GM12872 (cell line): Measurements from ENCODE around the gene LAMC1.

ENCODE experiments used
- TF ChIP-seq, protein P1 (sequence below): IDR thresholded peaks from 3 replicates; pipeline ENCODE4 v1.5.1; 2011; ENCODE audit warnings: low read depth, mild to moderate bottlenecking, low read length, moderate library complexity; ENCODE audit not compliant: insufficient read depth

The LAMC1 gene

GRCh38 chr1:183096894-183097293, 73.7 kb downstream of the LAMC1 start:
- TF ChIP-seq, protein P1, sequence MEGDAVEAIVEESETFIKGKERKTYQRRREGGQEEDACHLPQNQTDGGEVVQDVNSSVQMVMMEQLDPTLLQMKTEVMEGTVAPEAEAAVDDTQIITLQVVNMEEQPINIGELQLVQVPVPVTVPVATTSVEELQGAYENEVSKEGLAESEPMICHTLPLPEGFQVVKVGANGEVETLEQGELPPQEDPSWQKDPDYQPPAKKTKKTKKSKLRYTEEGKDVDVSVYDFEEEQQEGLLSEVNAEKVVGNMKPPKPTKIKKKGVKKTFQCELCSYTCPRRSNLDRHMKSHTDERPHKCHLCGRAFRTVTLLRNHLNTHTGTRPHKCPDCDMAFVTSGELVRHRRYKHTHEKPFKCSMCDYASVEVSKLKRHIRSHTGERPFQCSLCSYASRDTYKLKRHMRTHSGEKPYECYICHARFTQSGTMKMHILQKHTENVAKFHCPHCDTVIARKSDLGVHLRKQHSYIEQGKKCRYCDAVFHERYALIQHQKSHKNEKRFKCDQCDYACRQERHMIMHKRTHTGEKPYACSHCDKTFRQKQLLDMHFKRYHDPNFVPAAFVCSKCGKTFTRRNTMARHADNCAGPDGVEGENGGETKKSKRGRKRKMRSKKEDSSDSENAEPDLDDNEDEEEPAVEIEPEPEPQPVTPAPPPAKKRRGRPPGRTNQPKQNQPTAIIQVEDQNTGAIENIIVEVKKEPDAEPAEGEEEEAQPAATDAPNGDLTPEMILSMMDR = no peak

DNA sequence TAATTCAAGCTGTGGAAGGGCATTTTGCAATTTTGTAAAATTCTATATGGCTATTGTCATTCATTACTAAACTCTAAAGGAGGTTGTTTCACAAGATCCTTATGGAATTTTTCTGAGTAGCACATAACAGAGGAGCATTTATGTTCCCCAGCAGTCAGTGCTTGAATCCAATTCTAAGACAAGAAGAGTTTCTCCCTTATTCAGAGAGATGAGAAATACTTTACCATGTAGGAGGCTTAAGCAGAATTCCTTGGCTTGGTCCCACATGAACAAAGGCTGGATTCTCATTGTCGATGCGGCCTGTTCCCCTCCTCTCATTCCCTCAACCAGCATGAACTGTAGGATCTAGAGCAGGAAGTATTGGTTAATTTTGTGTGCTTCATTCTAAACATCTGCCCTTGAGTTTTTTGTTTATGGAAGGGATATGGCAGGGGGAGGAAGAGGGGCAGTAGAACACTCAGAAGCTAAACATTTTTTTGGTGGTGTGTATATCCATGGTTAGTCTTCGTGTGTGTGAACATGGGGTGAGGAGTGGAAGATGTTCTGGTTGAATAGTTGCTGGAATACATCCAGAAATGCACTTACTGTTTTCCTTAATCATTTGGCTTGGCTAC, 74.3 kb downstream of the LAMC1 start:
- TF ChIP-seq, protein P1 = no peak

DNA sequence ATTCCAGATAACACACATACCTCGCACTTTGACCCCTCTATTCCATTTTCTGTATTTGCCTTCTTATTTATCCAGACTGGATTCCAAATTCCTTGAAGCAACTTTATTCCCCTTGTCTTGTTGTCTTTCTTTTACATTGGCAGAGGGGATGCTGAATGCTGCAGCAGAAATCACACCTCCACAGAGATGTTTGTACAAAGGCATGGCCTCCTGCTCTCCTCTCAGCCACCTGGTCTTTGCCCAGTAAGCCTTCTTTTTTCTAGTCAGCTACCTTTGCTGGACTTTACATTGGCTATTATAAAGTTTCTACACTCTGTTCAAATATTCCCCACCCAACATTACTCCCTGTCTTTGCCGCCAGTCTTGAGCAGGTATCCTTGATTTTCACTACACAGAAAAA, 75.1 kb downstream of the LAMC1 start:
- TF ChIP-seq, protein P1 = no peak

- TF ChIP-seq, protein P1 = no peak
Measured at GRCh38 chr1:183100361-183100974, 77.2 kb downstream of the LAMC1 start.

- TF ChIP-seq, protein P1 = no peak
Measured at GRCh38 chr1:183101081-183101480, 77.9 kb downstream of the LAMC1 start.

DNA sequence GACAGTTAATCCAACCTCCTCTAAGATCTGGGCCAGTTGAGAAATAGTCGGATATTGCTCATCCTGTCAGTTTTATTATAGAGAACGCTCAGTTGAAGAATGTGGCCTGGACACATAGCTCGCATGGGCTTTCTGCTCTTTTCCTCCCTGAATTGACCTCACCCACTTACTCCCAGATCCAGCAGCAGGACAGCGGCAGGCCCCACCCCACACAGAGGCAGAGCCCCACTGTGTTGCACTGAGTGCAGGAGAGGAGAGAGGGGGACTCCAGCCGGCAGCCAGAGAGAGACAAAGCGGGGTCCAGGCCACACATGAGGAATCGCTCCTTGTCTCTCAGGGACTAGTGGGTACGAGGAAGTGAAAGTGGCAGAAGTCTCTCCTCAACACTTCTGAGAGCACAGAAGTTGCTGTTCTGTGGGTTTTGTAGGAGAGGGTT, 78.6 kb downstream of the LAMC1 start:
- TF ChIP-seq, protein P1 = no peak

- TF ChIP-seq, protein P1 = no peak
Measured at GRCh38 chr1:183103147-183103546, 79.9 kb downstream of the LAMC1 start.
